Lower leg skin (tissue), 3 donors: ENCODE data around the gene USP48.

ENCODE experiments used
- CTCF ChIP-seq, 3 donors: fragments of 450-650 bp; IDR thresholded peaks; one replicate each; pipeline ENCODE4 v1.5.1; 2016; ENCODE audit warnings: antibody characterized with exemption in 3 of 3, mild to moderate bottlenecking in 3 of 3, moderate library complexity in 2 of 3
- POLR2A ChIP-seq, 2 donors: fragments of 450-650 bp; IDR thresholded peaks; one replicate each; pipeline ENCODE4 v1.6.1; 2016 to 2017; ENCODE audit warnings: antibody characterized with exemption in 2 of 2, mild to moderate bottlenecking in 1 of 2, moderate library complexity in 1 of 2

- TF ChIP-seq CTCF (IDR thresholded peaks at IDR 0.05), result no peak
- TF ChIP-seq POLR2A (IDR thresholded peaks at IDR 0.05), result no peak
Measured at GRCh38 chr1:21639594-21640041, 143.3 kb downstream of the USP48 start.
